ENCODE measurements around the gene OXSM.

OXSM gene

GRCh38 chr3:25804676-25805075 lies 14.8 kb downstream of the OXSM start:
- DNase-seq, result no peak

- DNase-seq, result no peak
These were observed 22.8 kb downstream of the OXSM start for GRCh38 chr3:25812644-25813043.

GRCh38 chr3:25817107-25817506 lies 27.2 kb downstream of the OXSM start:
- no peak for DNase-seq

GRCh38 chr3:25817638-25818037 lies 27.7 kb downstream of the OXSM start:
- no peak for DNase-seq

GRCh38 chr3:25818335-25818734 lies 28.4 kb downstream of the OXSM start:
- DNase-seq, result no peak

- peak; percentile 92 for DNase-seq
These were observed 30.5 kb downstream of the OXSM start for GRCh38 chr3:25820366-25820765.

GRCh38 chr3:25820816-25821486 lies 31.1 kb downstream of the OXSM start:
- peak; percentile 44 for DNase-seq

GRCh38 chr3:25821746-25822573 lies 32.1 kb downstream of the OXSM start:
- DNase-seq, result no peak

- DNase-seq, result no peak
These were observed 33.4 kb downstream of the OXSM start for GRCh38 chr3:25823314-25823713.

GRCh38 chr3:25826510-25826909 lies 36.6 kb downstream of the OXSM start:
- DNase-seq, result no peak

GRCh38 chr3:25830373-25831280 lies 40.7 kb downstream of the OXSM start:
- DNase-seq, result no peak

GRCh38 chr3:25831578-25831977 lies 41.7 kb downstream of the OXSM start:
- DNase-seq, result peak; percentile 23

- no peak for DNase-seq
These were observed 44.5 kb downstream of the OXSM start for GRCh38 chr3:25834346-25834745.

- no peak for DNase-seq
These were observed 46.7 kb downstream of the OXSM start for GRCh38 chr3:25836579-25836978.

- DNase-seq, result no peak
These were observed 47.1 kb downstream of the OXSM start for GRCh38 chr3:25837038-25837437.

- no peak for DNase-seq
These were observed 50.2 kb downstream of the OXSM start for GRCh38 chr3:25840099-25840498.

- no peak for DNase-seq
These were observed 53.4 kb downstream of the OXSM start for GRCh38 chr3:25843332-25843731.
